ENCODE results near the gene BBOF1. TPM values are rescaled to one million over a fixed set of nuclear protein-coding genes. Genes with fewer than 3 reads are reported as not detected.

BBOF1 gene
- total RNA-seq, 1 experiment from 2014 or later: 0.16 TPM

- no peak for DNase-seq (ENCODE audit: low read depth)
Observed at GRCh38 chr14:74022346-74022745, 3.2 kb downstream of the BBOF1 start.

- no peak for DNase-seq (ENCODE audit: low read depth)
Observed at GRCh38 chr14:74029136-74029535, 10.0 kb downstream of the BBOF1 start.

GRCh38 chr14:74034572-74034971 lies 15.4 kb downstream of the BBOF1 start:
- DNase-seq (ENCODE audit: low read depth): no peak

- DNase-seq (ENCODE audit: low read depth): peak; percentile 8
Observed at GRCh38 chr14:74035556-74035955, 16.4 kb downstream of the BBOF1 start.

- DNase-seq (ENCODE audit: low read depth): peak; percentile 71
Observed at GRCh38 chr14:74038020-74038859, 19.1 kb downstream of the BBOF1 start.

- no peak for DNase-seq (ENCODE audit: low read depth)
Observed at GRCh38 chr14:74042296-74042695, 23.1 kb downstream of the BBOF1 start.

GRCh38 chr14:74045522-74045921 lies 26.4 kb downstream of the BBOF1 start:
- DNase-seq (ENCODE audit: low read depth): no peak

- peak; percentile 63 for DNase-seq (ENCODE audit: low read depth)
Observed at GRCh38 chr14:74048281-74048680, 29.1 kb downstream of the BBOF1 start.

- no peak for DNase-seq (ENCODE audit: low read depth)
Observed at GRCh38 chr14:74049876-74050495, 30.8 kb downstream of the BBOF1 start.

- peak; percentile 10 for DNase-seq (ENCODE audit: low read depth)
Observed at GRCh38 chr14:74062809-74063150, 43.6 kb downstream of the BBOF1 start.

- DNase-seq (ENCODE audit: low read depth): no peak
Observed at GRCh38 chr14:74064426-74064825, 45.3 kb downstream of the BBOF1 start.

GRCh38 chr14:74064883-74065282 lies 45.7 kb downstream of the BBOF1 start:
- DNase-seq (ENCODE audit: low read depth): no peak

GRCh38 chr14:74065746-74066575 lies 46.8 kb downstream of the BBOF1 start:
- no peak for DNase-seq (ENCODE audit: low read depth)

GRCh38 chr14:74077401-74077800 lies 58.3 kb downstream of the BBOF1 start:
- no peak for DNase-seq (ENCODE audit: low read depth)

GRCh38 chr14:74080820-74081460 lies 61.8 kb downstream of the BBOF1 start:
- no peak for DNase-seq (ENCODE audit: low read depth)

- no peak for DNase-seq (ENCODE audit: low read depth)
Observed at GRCh38 chr14:74081491-74081890, 62.3 kb downstream of the BBOF1 start.

- DNase-seq (ENCODE audit: low read depth): no peak
Observed at GRCh38 chr14:74083161-74083560, 64.0 kb downstream of the BBOF1 start.

GRCh38 chr14:74083784-74084276 lies 64.7 kb downstream of the BBOF1 start:
- peak; percentile 5 for DNase-seq (ENCODE audit: low read depth)

- peak; percentile 100 for DNase-seq (ENCODE audit: low read depth)
Observed at GRCh38 chr14:74084277-74085046, 65.3 kb downstream of the BBOF1 start, which contains the start of the genes ALDH6A1 and LIN52. TSS of gene ALDH6A1 (minus strand) at chr14:74084453. CDS start at chr14:74084394, 59 bp downstream. TSS of gene LIN52 (plus strand) at chr14:74084956. CDS start at chr14:74084975, 19 bp downstream.

- DNase-seq (ENCODE audit: low read depth): peak; percentile 48
Observed at GRCh38 chr14:74085047-74085637, 66.0 kb downstream of the BBOF1 start.
